Mammary epithelial cell (primary cell): ENCODE results near the gene DPP10.

Experiments
- CTCF ChIP-seq, 2 donors: IDR thresholded peaks in 1 of 2; conservative IDR thresholded peaks in 1 of 2; 2 replicates each; pipeline ENCODE4 v1.5.1; 2011 to 2012; ENCODE audit warnings: inconsistent platforms in 2 of 2, low read length in 2 of 2, mild to moderate bottlenecking in 2 of 2, control low read depth in 1 of 2, low read depth in 1 of 2; ENCODE audit not compliant: insufficient read depth in 1 of 2; ENCODE audit errors: extremely low read depth in 1 of 2
- EZH2 ChIP-seq: IDR thresholded peaks from 2 replicates; pipeline ENCODE4 v1.6.1; 2012; ENCODE audit warnings: low read length, inconsistent platforms, borderline replicate concordance

DNA sequence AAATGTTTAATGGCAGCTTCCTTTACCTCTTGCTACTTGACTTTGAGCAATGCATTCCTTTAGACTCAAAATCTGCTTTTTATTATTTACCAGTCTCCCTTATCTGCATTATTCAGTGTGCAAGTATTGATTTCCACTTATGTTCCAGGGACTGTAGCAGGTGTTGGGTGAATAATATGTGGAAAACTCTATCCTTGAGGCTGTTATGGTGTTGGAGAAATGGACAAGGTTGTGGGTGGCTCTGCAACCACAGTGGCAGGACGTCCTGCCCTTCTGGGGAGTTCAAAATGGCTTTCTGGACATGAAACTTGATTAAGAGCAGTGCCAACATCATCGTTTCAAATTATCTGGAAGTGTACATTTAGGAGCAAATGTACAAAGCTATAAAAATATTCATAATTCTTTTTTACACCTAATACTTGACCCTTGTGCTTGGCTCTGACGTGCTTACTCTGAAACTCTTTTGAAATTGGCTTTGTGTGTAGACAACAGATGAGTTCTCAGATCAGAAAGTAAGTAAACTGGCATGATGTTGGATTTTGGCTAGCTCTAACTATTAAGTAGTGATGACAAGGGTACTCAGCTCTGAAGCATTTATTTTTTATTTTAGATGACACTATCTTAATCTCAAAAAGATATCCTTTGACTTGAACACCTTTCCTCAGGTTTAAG is 766.2 kb downstream of the DPP10 start:
- TF ChIP-seq CTCF (conservative IDR thresholded peaks at IDR 0.05 in 1 of 2, IDR thresholded peaks at IDR 0.05 in 1 of 2; ENCODE audit: extremely low read depth in 1 of 2, insufficient read depth in 1 of 2, low read depth in 1 of 2, low read length in 2 of 2) (no peak), EZH2 (no peak)
